ENCODE measurements around the gene ADPRH.

The ADPRH gene

GRCh38 chr3:119538772-119539171 is 40.5 kb upstream of the ADPRH start:
- Mint-ChIP-seq H3K4me1 (peaks cover under 1% of the 10 kb centered on the region), H3K27me3 (ENCODE audit: low read depth, poor library complexity) (no peaks in the 10 kb centered on the region), H3K27ac (no peak overlapping the region), H3K9me3 (peaks cover 5% of the 10 kb centered on the region), H3K4me3 (no peak overlapping the region), H3K36me3 (ENCODE audit: low read depth) (no peaks in the 10 kb centered on the region)
- DNase-seq = no peak
- TF ChIP-seq, protein P1, sequence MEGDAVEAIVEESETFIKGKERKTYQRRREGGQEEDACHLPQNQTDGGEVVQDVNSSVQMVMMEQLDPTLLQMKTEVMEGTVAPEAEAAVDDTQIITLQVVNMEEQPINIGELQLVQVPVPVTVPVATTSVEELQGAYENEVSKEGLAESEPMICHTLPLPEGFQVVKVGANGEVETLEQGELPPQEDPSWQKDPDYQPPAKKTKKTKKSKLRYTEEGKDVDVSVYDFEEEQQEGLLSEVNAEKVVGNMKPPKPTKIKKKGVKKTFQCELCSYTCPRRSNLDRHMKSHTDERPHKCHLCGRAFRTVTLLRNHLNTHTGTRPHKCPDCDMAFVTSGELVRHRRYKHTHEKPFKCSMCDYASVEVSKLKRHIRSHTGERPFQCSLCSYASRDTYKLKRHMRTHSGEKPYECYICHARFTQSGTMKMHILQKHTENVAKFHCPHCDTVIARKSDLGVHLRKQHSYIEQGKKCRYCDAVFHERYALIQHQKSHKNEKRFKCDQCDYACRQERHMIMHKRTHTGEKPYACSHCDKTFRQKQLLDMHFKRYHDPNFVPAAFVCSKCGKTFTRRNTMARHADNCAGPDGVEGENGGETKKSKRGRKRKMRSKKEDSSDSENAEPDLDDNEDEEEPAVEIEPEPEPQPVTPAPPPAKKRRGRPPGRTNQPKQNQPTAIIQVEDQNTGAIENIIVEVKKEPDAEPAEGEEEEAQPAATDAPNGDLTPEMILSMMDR (IDR thresholded peaks at IDR 0.05) = no peak

DNA sequence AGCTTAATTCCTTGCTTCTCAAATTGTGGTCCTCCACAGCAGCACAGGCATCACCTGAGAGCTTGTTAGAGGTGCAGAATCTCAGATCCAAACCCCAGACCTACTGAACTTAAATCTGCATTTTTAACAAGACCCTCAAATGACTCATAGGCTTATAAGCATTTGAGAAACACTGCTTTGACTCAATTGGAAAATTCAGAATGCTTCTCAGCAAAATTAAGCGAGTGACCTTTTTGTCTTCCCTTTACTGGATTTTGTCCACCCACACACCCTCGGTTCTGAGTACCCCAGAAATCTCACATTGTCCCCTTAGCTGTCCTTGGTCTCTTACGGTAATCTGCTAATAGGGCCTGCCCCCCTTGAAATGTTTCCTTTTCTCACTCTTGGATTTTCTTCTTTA is 37.7 kb upstream of the ADPRH start:
- Mint-ChIP-seq H3K4me3 (no peak overlapping the region), H3K36me3 (ENCODE audit: low read depth) (no peaks in the 10 kb centered on the region), H3K9me3 (peaks cover 5% of the 10 kb centered on the region), H3K27ac (no peak overlapping the region), H3K27me3 (ENCODE audit: low read depth, poor library complexity) (peaks cover 6% of the 10 kb centered on the region), H3K4me1 (no peaks in the 10 kb centered on the region)
- TF ChIP-seq, protein P1 (IDR thresholded peaks at IDR 0.05) = no peak
- no peak for DNase-seq

DNA sequence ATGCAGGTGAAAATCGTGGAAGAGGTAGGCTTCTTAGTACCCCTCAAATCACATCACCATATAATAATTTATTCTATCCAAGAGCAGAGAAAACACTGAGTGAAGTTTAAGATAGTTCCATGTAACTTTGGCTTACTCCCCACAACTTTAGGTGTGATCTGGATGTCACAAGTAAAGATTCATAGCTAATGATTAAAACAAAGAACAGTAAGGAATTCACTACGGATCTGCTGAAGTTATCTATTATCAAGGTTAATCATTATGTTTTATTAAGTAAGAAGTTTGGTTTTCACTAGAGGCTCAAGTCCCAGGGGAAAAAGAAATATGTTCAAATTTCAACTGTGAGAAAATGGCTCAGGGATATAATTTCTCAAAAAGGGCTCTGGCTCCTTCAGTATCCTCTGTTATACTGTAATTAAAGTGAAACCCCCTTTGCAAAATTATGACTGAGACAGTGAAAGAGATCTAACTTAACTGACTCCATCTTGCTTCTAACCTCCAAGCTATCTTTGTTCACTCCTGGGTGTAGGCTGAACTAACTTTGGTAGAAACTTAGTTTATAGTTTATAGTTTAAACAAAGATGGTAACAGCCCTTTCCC is 37.0 kb upstream of the ADPRH start:
- no peak for DNase-seq
- TF ChIP-seq, protein P1 (IDR thresholded peaks at IDR 0.05) = no peak
- Mint-ChIP-seq H3K27me3 (ENCODE audit: low read depth, poor library complexity) (peaks cover 8% of the 10 kb centered on the region), H3K27ac (no peak overlapping the region), H3K4me3 (no peak overlapping the region), H3K36me3 (ENCODE audit: low read depth) (no peaks in the 10 kb centered on the region), H3K9me3 (peaks cover 5% of the 10 kb centered on the region), H3K4me1 (no peaks in the 10 kb centered on the region)

GRCh38 chr3:119543147-119543546 is 36.1 kb upstream of the ADPRH start:
- H3K36me3 Mint-ChIP-seq (ENCODE audit: low read depth) = no peaks in the 10 kb centered on the region
- no peak overlapping the region for H3K27ac Mint-ChIP-seq
- peaks cover 8% of the 10 kb centered on the region for H3K27me3 Mint-ChIP-seq (ENCODE audit: low read depth, poor library complexity)
- DNase-seq = no peak
- no peak overlapping the region for H3K4me3 Mint-ChIP-seq
- H3K4me1 Mint-ChIP-seq = no peaks in the 10 kb centered on the region
- H3K9me3 Mint-ChIP-seq = peaks cover 5% of the 10 kb centered on the region
- TF ChIP-seq, protein P1 (IDR thresholded peaks at IDR 0.05) = no peak

DNA sequence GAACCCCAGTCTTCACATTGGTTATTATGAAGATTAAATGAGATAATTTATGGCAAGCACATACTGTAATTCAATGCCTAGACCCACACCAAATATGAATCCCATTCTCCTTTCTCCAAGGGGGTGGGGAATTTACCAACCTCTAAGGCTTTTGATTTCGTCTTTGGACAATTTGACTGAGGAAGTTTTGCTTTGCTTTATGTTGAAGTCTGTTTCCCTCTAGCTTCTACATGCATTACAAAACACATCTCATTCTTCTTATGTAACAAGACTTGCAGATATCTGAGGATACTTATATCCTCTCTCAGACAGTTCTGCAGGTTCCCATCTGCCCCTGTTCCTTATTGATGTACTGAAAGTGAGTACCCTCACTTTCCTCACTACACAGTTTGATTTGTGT is 32.1 kb upstream of the ADPRH start:
- Mint-ChIP-seq H3K27ac (no peak overlapping the region), H3K9me3 (peaks cover 5% of the 10 kb centered on the region), H3K27me3 (ENCODE audit: low read depth, poor library complexity) (peaks cover 11% of the 10 kb centered on the region), H3K4me3 (no peak overlapping the region), H3K4me1 (no peaks in the 10 kb centered on the region), H3K36me3 (ENCODE audit: low read depth) (no peaks in the 10 kb centered on the region)
- no peak for DNase-seq
- TF ChIP-seq, protein P1 (IDR thresholded peaks at IDR 0.05) = no peak

GRCh38 chr3:119548341-119548740 is 31.0 kb upstream of the ADPRH start:
- DNase-seq = no peak
- no peak overlapping the region for H3K4me3 Mint-ChIP-seq
- TF ChIP-seq, protein P1 (IDR thresholded peaks at IDR 0.05) = no peak
- no peak overlapping the region for H3K27ac Mint-ChIP-seq
- peaks cover 11% of the 10 kb centered on the region for H3K27me3 Mint-ChIP-seq (ENCODE audit: low read depth, poor library complexity)
- H3K4me1 Mint-ChIP-seq = no peaks in the 10 kb centered on the region
- H3K36me3 Mint-ChIP-seq (ENCODE audit: low read depth) = no peaks in the 10 kb centered on the region
- H3K9me3 Mint-ChIP-seq = no peaks in the 10 kb centered on the region

Data from nephron progenitor cell (in vitro differentiated cells).